ENCODE measurements around the gene NUTM2A.
"Not testable (repeated sequence)": the region's sequence is repeated elsewhere in the genome, so short reads cannot be mapped to it uniquely, and the experiment has no call there.

Gene NUTM2A

DNA sequence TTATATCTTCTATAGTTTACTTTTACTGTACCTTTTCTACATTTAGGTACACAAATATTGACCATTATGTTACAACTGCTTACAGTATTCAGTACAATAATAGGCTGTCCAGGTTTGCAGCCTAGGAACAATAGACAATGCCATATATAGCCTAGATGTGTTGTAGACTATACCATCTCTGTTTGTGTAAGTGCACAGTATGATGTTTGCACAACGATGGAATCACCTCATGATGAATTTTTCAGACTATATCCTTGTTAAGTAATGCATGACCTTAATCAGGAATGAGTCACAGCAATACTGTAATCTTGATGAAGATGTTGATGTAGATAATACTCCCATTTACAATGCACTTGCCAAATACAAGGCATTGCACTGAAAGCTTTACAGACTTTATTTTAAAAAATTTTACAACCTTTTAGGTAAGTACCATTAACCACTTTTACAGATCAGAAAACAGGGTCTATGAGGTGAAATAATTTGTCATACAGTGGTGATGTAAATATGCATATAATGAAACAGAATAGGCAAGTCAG lies 23.6 kb downstream of the NUTM2A start:
- not testable (repeated sequence) for DNase-seq

DNA sequence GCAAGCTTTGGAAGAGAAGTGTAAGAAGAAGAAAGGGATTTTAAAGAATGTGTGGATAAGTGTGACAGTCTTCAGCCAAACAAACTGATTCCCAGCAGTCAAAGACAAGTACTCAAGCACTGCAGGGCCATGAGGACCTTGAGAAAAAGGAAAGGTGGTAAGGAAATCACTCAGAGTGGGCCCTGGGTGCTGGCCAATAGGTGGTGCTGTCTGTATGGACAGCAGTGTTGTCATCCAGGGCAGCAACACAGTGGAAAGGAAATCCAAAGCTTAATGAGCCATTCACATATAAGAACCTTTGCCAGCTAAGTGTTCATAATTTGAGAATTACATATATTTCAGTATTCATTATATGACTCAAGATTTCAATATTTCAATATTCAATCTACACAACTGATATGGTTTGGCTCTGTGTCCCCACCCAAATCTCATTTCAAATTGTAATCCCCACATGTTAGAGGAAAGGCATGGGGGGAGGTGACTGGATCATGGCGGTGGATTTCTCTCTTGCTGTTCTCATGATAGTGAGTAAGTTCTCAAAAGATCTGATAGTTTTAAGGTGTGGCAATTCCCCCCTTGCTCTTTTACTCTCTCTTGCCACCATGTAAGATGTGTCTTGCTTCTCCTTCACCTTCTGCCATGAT lies 55.6 kb downstream of the NUTM2A start:
- DNase-seq = not testable (repeated sequence)
